GM06990 (cell line): ENCODE data around the gene ZNF366.

ENCODE experiments used
- DNase-seq: peaks from one replicate; pipeline ENCODE4 v3.0.0-alpha.2; 2011; ENCODE audit not compliant: insufficient read length; ENCODE audit errors: extremely low read depth
- H3K27me3 ChIP-seq: replicated peaks from 2 replicates; pipeline ENCODE4 v1.6.0; 2011; ENCODE audit warnings: low read length; ENCODE audit not compliant: control insufficient read depth, insufficient read depth
- H3K36me3 ChIP-seq: 2 replicates; pipeline ENCODE4 v1.5.1; 2011; ENCODE audit warnings: low read length; ENCODE audit not compliant: control insufficient read depth, insufficient read depth
- H3K4me3 ChIP-seq: replicated peaks from 2 replicates; pipeline ENCODE4 v1.5.1; 2011; ENCODE audit warnings: low read depth, mild to moderate bottlenecking, control low read depth, low read length
- CTCF ChIP-seq: IDR thresholded peaks from 2 replicates; pipeline ENCODE4 v1.5.1; 2011; ENCODE audit warnings: low read length, control low read depth, mild to moderate bottlenecking, inconsistent platforms; ENCODE audit not compliant: insufficient read depth, poor library complexity, severe bottlenecking

ZNF366 gene

DNA sequence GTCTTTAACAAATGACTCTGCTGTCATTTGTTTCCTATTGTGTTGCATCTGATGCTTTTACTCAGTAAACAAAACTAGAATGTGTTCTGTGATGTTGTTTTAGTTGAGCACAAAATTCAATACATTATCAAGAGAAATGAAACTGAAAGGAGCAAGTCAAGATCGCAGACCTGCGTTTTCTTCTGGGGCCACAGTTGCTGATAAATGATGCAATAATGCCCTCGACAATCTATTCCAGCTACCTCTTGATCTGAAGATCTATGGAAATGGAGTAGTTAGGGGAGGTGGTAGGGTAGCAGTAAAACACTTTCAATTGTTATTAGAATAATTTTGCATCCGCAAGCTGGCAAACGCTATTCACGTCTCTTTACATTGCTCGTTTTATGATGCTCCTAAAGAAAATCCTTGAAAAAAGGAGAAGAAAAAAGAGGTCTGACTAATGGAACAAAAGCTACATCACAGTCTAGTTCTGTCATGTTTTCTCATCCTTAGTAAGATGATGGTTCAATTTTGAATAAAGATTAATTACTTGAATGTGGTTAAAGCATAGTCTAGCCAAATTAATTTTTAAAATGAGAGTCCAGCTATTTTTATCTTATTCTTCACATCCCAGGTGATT lies 1.6 kb downstream of the ZNF366 start:
- no peak overlapping the region for H3K4me3 ChIP-seq
- DNase-seq = no peak
- no peaks in the 10 kb centered on the region for H3K36me3 ChIP-seq
- TF ChIP-seq CTCF = no peak
- H3K27me3 ChIP-seq = no peaks in the 10 kb centered on the region

DNA sequence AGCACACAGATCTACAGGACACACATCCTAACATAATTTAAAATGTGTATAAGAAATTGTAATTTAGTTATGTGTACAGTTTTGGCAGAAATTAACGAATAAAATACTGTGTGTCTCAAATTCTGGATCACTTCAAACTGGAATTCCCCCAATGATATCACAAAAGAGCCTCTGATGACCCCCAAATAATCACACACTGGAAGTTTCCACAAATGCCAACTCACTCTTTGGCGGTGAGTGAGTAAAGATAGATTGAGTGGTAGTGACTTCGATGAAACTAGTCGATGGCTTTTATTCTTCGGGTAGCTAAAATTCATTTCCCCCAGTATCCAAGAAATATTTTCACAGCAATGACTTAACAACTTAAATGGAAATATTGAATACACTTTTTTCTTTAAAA lies 2.2 kb downstream of the ZNF366 start:
- no peak for DNase-seq
- no peak for TF ChIP-seq CTCF

GRCh38 chr5:72503888-72504491 lies 3.2 kb downstream of the ZNF366 start:
- no peaks in the 10 kb centered on the region for H3K27me3 ChIP-seq
- no peak for DNase-seq
- TF ChIP-seq CTCF = no peak

More for the DNA sequence above, 2.2 kb downstream of the ZNF366 start:
- no peaks in the 10 kb centered on the region for H3K27me3 ChIP-seq
- H3K4me3 ChIP-seq = no peak overlapping the region
- no peaks in the 10 kb centered on the region for H3K36me3 ChIP-seq

GRCh38 chr5:72501488-72501887 lies 5.7 kb downstream of the ZNF366 start:
- TF ChIP-seq CTCF = no peak
- Histone ChIP-seq H3K4me3 (no peak overlapping the region), H3K27me3 (no peaks in the 10 kb centered on the region), H3K36me3 (no peaks in the 10 kb centered on the region)
- no peak for DNase-seq

More at GRCh38 chr5:72503888-72504491, 3.2 kb downstream of the ZNF366 start:
- Histone ChIP-seq H3K4me3 (no peak overlapping the region), H3K36me3 (no peaks in the 10 kb centered on the region)

DNA sequence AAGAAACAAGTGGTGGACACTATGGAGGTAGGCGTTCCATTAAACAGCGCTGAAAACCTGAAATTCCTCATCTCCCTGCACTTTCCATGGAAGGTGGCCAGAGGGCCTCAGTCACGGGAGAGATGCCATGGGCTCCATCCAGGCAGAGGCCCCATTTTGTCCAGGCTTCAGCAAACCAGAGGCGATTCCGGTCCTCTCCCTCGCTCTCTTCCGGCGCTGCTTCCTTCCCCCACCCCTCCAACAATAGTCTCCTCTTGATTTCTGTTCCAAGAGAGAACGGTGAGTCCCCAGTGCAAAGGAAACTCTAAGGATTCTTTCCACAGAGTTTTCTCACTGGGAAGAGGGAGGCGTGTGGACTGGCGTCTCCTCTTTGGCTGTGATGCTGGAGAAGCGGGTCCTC lies 7.5 kb downstream of the ZNF366 start:
- Histone ChIP-seq H3K27me3 (no peaks in the 10 kb centered on the region), H3K36me3 (no peaks in the 10 kb centered on the region), H3K4me3 (no peak overlapping the region)
- DNase-seq = no peak
- no peak for TF ChIP-seq CTCF
